Measurements from ENCODE around the gene TRIM45. TPM values are rescaled to one million over a fixed set of nuclear protein-coding genes. Genes with fewer than 3 reads are reported as not detected.
A peak's percentile ranks its signal among the peaks of the same experiment; 100 is the strongest.

Gene TRIM45
- total and polyA plus RNA-seq, 8 donors = 2.4 to 30.1 (median 5.5) TPM

- Histone ChIP-seq H3K4me3 (no peak overlapping the region), H3K27ac (no peak overlapping the region), H3K36me3 (no peaks in the 10 kb centered on the region), H3K4me1 (peaks cover 0 to 14% (median 7%) of the 10 kb centered on the region in 3 donors), H3K27me3 (no peaks in the 10 kb centered on the region), H3K9me3 (no peaks in the 10 kb centered on the region)
- 46% methylated on average over 1 of the region's 1 CpG for WGBS, 2 donors
- TF ChIP-seq CTCF (IDR thresholded peaks at IDR 0.05) = no peak
- DNase-seq = no peak
- intact Hi-C loops (cut with DNase I) = no loop called here
- no peak for ATAC-seq
- no peak for FAIRE-seq
Observed at GRCh38 chr1:117101334-117101733, 20.2 kb downstream of the TRIM45 start.

- no peaks in the 10 kb centered on the region for H3K36me3 ChIP-seq
- no peak for ATAC-seq
- peaks cover 0 to 14% (median 7%) of the 10 kb centered on the region in 3 donors for H3K4me1 ChIP-seq
- no peak for TF ChIP-seq CTCF (IDR thresholded peaks at IDR 0.05)
- H3K9me3 ChIP-seq = no peaks in the 10 kb centered on the region
- 92 to 96% methylated on average over 4 of the region's 4 CpGs for WGBS, 2 donors
- no peak for DNase-seq
- no peak overlapping the region for H3K4me3 ChIP-seq
- no peak overlapping the region for H3K27ac ChIP-seq
- intact Hi-C loops (cut with DNase I) = no loop called here
- no peaks in the 10 kb centered on the region for H3K27me3 ChIP-seq
- no peak for FAIRE-seq
Observed at GRCh38 chr1:117098287-117098890, 23.2 kb downstream of the TRIM45 start.

- intact Hi-C loops (cut with DNase I) = no loop called here
- ATAC-seq = peak in 2 of 4 donors; percentile 16 to 20
- WGBS, 2 donors = 40 to 43% methylated on average over 4 of the region's 4 CpGs
- Histone ChIP-seq H3K36me3 (no peaks in the 10 kb centered on the region), H3K9me3 (no peaks in the 10 kb centered on the region), H3K27ac (no peak overlapping the region), H3K4me3 (no peak overlapping the region), H3K27me3 (no peaks in the 10 kb centered on the region), H3K4me1 (peaks cover 0 to 14% (median 7%) of the 10 kb centered on the region in 3 donors)
- DNase-seq = no peak
- TF ChIP-seq CTCF (IDR thresholded peaks at IDR 0.05) = no peak
- no peak for FAIRE-seq
Observed at GRCh38 chr1:117097443-117097842, 24.1 kb downstream of the TRIM45 start.

GRCh38 chr1:117096951-117097408 lies 24.6 kb downstream of the TRIM45 start:
- FAIRE-seq = no peak
- no peak for TF ChIP-seq CTCF (IDR thresholded peaks at IDR 0.05)
- H3K4me3 ChIP-seq = no peak overlapping the region
- no peak for DNase-seq
- intact Hi-C loops (cut with DNase I) = no loop called here
- WGBS, 2 donors = 22 to 25% methylated on average over 3 of the region's 3 CpGs
- H3K27ac ChIP-seq = no peak overlapping the region
- no peaks in the 10 kb centered on the region for H3K27me3 ChIP-seq
- no peaks in the 10 kb centered on the region for H3K36me3 ChIP-seq
- peak; percentile 61 to 85 (median 76) for ATAC-seq
- H3K4me1 ChIP-seq = peaks cover 0 to 14% (median 7%) of the 10 kb centered on the region in 3 donors
- H3K9me3 ChIP-seq = no peaks in the 10 kb centered on the region

- WGBS, 2 donors = 92% methylated on average over 7 of the region's 7 CpGs
- Histone ChIP-seq H3K4me3 (no peak overlapping the region), H3K4me1 (peaks cover 0 to 14% (median 7%) of the 10 kb centered on the region in 3 donors), H3K36me3 (no peaks in the 10 kb centered on the region), H3K27ac (no peak overlapping the region), H3K27me3 (no peaks in the 10 kb centered on the region), H3K9me3 (no peaks in the 10 kb centered on the region)
- ATAC-seq (no peak), FAIRE-seq (no peak), DNase-seq (no peak)
- no peak for TF ChIP-seq CTCF (IDR thresholded peaks at IDR 0.05)
- intact Hi-C loops (cut with DNase I) = no loop called here
Observed at GRCh38 chr1:117094841-117095604, 26.5 kb downstream of the TRIM45 start.
